Nephron (organoid): Measurements from ENCODE around the gene PIAS4.

Experiments used
- H3K27ac Mint-ChIP-seq, 3 experiments: 2 replicates each; pipeline ENCODE4 v1.8.0; 2020; ENCODE audit warnings: mixed read lengths in 3 of 3, mild to moderate bottlenecking in 2 of 3, moderate library complexity in 1 of 3
- H3K27me3 Mint-ChIP-seq: 2 replicates; pipeline ENCODE4 v1.8.0; 2021; ENCODE audit warnings: low read depth, mild to moderate bottlenecking, moderate library complexity, mixed read lengths
- H3K36me3 Mint-ChIP-seq: 2 replicates; pipeline ENCODE4 v1.8.0; 2020; ENCODE audit warnings: low read depth, mixed read lengths
- H3K4me1 Mint-ChIP-seq: 2 replicates; pipeline ENCODE4 v1.8.0; 2020; ENCODE audit warnings: mixed read lengths
- H3K4me3 Mint-ChIP-seq, 3 experiments: 2 replicates each; pipeline ENCODE4 v1.8.0; 2020; ENCODE audit warnings: mild to moderate bottlenecking in 3 of 3, mixed read lengths in 3 of 3, moderate library complexity in 2 of 3
- H3K9me3 Mint-ChIP-seq: 2 replicates; pipeline ENCODE4 v1.8.0; 2020; ENCODE audit warnings: mixed read lengths
- TF ChIP-seq, protein P1 (sequence below), 3 experiments: fragments of 200-600 bp; sonication (generic); IDR thresholded peaks; one replicate each; pipeline ENCODE4 v1.5.0; 2021; ENCODE audit warnings: antibody characterized with exemption in 3 of 3; ENCODE audit not compliant: unreplicated experiment in 3 of 3

PIAS4 gene

DNA sequence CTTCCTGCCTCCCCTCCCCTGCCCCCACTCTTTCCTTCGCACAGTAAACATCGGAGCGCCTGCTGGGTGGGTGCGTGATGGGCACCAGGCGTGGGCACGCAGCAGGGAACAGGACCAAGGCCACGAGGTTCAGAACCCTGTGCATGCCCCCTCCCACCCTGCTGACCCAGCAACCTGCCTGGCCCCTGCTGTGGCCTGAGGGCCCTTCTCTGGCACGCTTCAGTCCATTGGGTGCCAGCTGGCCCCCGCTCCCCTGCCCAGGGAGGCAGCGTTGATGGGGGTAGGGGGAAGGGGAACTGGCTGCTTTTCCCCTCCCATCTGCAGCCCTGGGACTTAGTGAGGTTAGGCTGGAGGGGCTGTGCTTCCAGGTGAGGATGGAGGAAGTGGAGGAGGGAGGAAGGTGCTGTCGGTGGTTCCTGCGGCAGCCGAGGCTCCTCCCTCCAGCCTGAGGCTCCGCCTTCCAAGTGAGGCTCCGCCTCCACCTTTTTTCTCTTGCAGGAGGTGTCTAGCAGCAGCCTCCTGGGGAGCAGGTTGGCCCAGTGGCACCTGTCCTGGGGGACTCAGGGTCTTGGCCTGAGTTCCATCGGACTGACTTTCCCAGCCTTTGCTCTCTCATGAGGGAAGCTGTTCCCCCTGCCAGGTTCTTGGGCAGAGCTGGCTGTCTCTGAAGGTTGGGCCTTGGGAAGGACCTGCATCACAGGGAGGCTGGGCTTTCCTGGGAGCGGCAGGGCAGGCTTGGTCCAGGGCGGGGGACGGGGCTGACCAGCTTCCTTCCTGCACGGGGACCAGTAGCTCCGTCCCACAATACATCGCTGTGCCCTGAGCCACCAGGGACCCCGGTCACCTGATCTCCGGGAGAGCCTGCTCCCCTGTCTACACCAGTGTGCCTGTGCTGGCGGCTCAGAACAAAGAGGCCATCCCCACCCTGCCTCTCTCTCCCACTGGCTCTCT is 7.3 kb downstream of the PIAS4 start:
- Mint-ChIP-seq H3K36me3 (peaks cover 11% of the 10 kb centered on the region), H3K4me3 (peak overlapping the region; percentile 12 to 80 (median 77)), H3K27me3 (no peaks in the 10 kb centered on the region), H3K9me3 (no peaks in the 10 kb centered on the region), H3K4me1 (peaks cover 23% of the 10 kb centered on the region), H3K27ac (peak overlapping the region; percentile 88 to 96 (median 94))
- TF ChIP-seq, protein P1, sequence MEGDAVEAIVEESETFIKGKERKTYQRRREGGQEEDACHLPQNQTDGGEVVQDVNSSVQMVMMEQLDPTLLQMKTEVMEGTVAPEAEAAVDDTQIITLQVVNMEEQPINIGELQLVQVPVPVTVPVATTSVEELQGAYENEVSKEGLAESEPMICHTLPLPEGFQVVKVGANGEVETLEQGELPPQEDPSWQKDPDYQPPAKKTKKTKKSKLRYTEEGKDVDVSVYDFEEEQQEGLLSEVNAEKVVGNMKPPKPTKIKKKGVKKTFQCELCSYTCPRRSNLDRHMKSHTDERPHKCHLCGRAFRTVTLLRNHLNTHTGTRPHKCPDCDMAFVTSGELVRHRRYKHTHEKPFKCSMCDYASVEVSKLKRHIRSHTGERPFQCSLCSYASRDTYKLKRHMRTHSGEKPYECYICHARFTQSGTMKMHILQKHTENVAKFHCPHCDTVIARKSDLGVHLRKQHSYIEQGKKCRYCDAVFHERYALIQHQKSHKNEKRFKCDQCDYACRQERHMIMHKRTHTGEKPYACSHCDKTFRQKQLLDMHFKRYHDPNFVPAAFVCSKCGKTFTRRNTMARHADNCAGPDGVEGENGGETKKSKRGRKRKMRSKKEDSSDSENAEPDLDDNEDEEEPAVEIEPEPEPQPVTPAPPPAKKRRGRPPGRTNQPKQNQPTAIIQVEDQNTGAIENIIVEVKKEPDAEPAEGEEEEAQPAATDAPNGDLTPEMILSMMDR (IDR thresholded peaks at IDR 0.05; ENCODE audit: unreplicated experiment in 3 of 3) = no peak

DNA sequence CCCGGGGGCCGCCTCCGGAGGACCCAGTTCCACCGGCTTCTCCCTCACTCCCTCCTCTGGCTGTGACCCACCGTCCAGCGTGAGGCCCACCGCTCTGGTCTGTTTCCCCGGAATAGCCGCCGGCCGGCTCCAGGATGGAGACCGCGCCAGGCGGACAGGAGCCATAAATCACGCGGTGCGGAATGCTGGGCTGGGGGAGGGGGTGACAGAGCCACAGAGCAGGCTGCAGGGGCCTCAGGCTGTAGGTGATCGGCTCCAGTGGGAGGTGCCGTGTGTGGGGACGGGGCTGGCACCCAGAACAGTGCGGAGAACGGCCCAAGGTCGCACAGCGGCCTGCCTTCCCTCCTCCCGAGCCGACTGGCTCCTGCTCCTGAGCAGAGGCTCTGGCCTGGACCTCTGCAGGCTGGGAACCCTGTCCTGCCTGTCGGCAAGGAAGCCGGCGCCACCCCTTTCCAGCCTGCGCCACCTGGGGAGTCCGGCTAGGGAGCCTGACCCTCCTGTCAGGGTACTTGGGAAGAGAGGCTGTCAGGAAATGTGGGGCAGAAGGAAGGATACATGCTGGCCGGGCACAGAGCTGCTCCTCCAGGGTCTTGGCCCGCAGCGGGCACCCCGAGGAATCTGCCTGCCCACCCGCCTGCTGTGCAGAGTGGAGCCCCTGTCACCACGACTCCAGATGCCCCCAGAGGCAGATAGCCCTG is 8.3 kb downstream of the PIAS4 start:
- Mint-ChIP-seq H3K36me3 (peaks cover 19% of the 10 kb centered on the region), H3K4me1 (peaks cover 18% of the 10 kb centered on the region), H3K27me3 (no peaks in the 10 kb centered on the region), H3K27ac (peak overlapping the region; percentile 88 to 96 (median 94)), H3K9me3 (no peaks in the 10 kb centered on the region), H3K4me3 (peak overlapping the region; percentile 77 to 83 (median 80))
- TF ChIP-seq, protein P1 (IDR thresholded peaks at IDR 0.05; ENCODE audit: unreplicated experiment in 3 of 3) = no peak

DNA sequence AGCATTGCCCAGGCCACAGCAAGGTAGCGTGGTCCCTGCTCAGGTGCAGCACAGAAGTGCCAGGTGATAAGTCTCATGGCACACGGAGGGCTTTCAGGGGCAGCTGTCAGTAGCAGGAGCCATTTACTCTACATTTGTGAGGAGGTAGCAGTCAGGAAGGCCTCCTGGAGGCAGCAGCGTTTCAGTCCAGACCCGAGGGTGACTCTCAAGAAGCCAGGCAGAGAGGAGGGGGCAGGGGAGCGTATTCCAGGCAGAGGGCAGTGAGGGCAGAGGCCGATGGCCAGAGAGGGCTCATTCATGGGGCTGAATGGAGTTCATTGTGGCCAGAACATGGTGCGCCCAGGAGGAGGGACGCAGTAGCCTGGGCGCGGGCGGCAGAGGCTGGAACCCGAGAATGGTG is 8.9 kb downstream of the PIAS4 start:
- Mint-ChIP-seq H3K4me1 (peaks cover 13% of the 10 kb centered on the region), H3K27ac (peak overlapping the region in 2 of 3 experiments; percentile 39 to 96), H3K36me3 (peaks cover 23% of the 10 kb centered on the region), H3K9me3 (no peaks in the 10 kb centered on the region), H3K27me3 (no peaks in the 10 kb centered on the region), H3K4me3 (no peak overlapping the region)
- TF ChIP-seq, protein P1 (IDR thresholded peaks at IDR 0.05; ENCODE audit: unreplicated experiment in 3 of 3) = no peak

DNA sequence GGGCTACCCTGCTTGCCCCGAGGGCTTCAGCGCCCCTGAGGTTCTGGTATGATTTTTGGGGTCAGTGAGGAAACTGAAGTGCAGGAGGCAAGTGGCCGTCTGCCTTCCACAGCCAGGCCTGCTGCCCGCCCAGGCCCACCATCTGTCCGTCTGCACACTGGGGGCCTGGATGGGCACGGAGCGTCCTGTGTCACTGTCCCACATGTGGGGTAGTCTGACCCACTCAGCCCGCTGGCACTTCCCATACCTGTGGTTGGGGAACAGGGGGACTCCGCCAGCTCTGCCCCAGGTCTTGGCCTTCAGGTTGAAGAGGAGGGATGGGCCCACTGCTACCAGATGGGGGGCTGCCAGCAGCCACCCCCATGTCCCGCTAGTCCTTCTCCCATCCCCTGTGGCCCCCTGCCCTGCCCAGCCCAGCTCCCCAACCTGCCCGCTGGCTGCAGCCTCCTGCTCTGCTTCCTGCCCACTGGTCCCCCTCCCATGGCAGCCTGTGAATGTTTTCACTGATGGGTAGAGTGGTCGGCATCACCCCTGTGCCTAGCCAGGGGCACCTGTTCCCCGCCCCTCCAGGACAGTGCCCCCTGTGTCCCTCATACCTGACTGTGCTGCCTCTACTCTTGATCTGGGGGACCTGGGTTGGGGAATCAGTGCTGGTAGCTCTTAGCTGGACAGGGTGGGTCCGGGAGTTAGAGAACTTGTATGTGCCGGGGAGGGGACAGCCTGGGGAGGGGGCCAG is 9.5 kb downstream of the PIAS4 start:
- H3K27me3 Mint-ChIP-seq = no peaks in the 10 kb centered on the region
- H3K36me3 Mint-ChIP-seq = peaks cover 26% of the 10 kb centered on the region
- peak overlapping the region in 2 of 3 experiments; percentile 41 to 79 for H3K27ac Mint-ChIP-seq
- no peak overlapping the region for H3K4me3 Mint-ChIP-seq
- H3K4me1 Mint-ChIP-seq = peaks cover 13% of the 10 kb centered on the region
- TF ChIP-seq, protein P1 (IDR thresholded peaks at IDR 0.05; ENCODE audit: unreplicated experiment in 3 of 3) = no peak
- H3K9me3 Mint-ChIP-seq = no peaks in the 10 kb centered on the region

DNA sequence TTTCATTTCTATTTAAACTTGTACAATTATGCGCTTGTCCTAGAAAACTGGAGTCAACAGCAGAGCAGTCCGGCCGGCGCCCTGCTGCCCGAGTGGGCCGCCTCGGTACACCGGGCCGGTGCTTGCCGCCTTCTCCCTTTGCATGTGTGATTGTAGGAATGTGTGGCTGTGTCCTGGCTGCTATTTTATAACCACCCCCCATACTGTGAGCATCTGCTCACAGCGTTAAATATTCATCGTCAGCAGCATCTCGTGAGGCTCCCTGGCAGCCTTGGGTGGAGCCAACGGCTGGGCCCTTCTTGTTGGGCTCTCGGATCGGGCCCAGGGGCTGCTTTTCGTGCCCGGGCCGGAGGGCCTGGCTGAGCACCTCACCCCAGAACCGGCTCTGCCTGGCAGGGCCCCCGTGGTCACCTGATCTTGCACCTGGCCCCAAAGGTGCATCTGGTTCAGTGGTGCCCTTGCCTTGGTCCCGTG is 10.6 kb downstream of the PIAS4 start:
- Mint-ChIP-seq H3K4me1 (peaks cover 13% of the 10 kb centered on the region), H3K9me3 (no peaks in the 10 kb centered on the region), H3K27ac (no peak overlapping the region), H3K36me3 (peaks cover 26% of the 10 kb centered on the region), H3K27me3 (no peaks in the 10 kb centered on the region), H3K4me3 (no peak overlapping the region)
- TF ChIP-seq, protein P1 (IDR thresholded peaks at IDR 0.05; ENCODE audit: unreplicated experiment in 3 of 3) = no peak
